SK-N-SH treated with all-trans-retinoic acid at 6 μM for 48 hours (cell line): ENCODE results near the gene GPC3.

Experiments used
- ATAC-seq: fragments of 200-7000 bp; cut with Tn5 transposase; 3 replicates; pipeline ENCODE4 v1.9.1; 2020; ENCODE audit warnings: mild to moderate bottlenecking, moderate library complexity
- BACH2 ChIP-seq: fragments of 250-450 bp; sonication (Bioruptor Pico); IDR thresholded peaks from 2 replicates; pipeline ENCODE4 v1.9.0; 2021; ENCODE audit warnings: mild to moderate bottlenecking, borderline replicate concordance
- CSDC2 ChIP-seq: fragments of 250-450 bp; sonication (Bioruptor Pico); IDR thresholded peaks from 2 replicates; pipeline ENCODE4 v1.5.0; 2020; ENCODE audit warnings: mild to moderate bottlenecking, moderate library complexity
- ESRRG ChIP-seq: fragments of 250-450 bp; sonication (Bioruptor Pico); IDR thresholded peaks from 2 replicates; pipeline ENCODE4 v1.6.1; 2021; ENCODE audit warnings: mild to moderate bottlenecking
- GLIS3 ChIP-seq: fragments of 250-450 bp; sonication (Bioruptor Pico); IDR thresholded peaks from 2 replicates; pipeline ENCODE4 v1.5.0; 2020; ENCODE audit warnings: mild to moderate bottlenecking, moderate library complexity
- ISL1 ChIP-seq: fragments of 250-450 bp; sonication (Bioruptor Pico); IDR thresholded peaks from 2 replicates; pipeline ENCODE4 v2.1.2; 2022; ENCODE audit warnings: mild to moderate bottlenecking, moderate library complexity
- OSR1 ChIP-seq: fragments of 250-450 bp; sonication (Bioruptor Pico); IDR thresholded peaks from 2 replicates; pipeline ENCODE4 v1.8.0; 2022; ENCODE audit warnings: moderate library complexity, mild to moderate bottlenecking, inconsistent platforms
- PPARA ChIP-seq: fragments of 250-450 bp; sonication (Bioruptor Pico); IDR thresholded peaks from 2 replicates; pipeline ENCODE4 v1.5.0; 2020; ENCODE audit warnings: mild to moderate bottlenecking, borderline replicate concordance
- RARB ChIP-seq: fragments of 250-450 bp; sonication (Bioruptor Pico); IDR thresholded peaks from 2 replicates; pipeline ENCODE4 v1.8.0; 2021; ENCODE audit warnings: mild to moderate bottlenecking, moderate library complexity
- SNAI2 ChIP-seq: fragments of 250-450 bp; sonication (Bioruptor Pico); IDR thresholded peaks from 2 replicates; pipeline ENCODE4 v1.5.0; 2020; ENCODE audit warnings: mild to moderate bottlenecking, moderate library complexity
- TCF4 ChIP-seq: fragments of 250-450 bp; sonication (Bioruptor Pico); IDR thresholded peaks from 2 replicates; pipeline ENCODE4 v1.8.0; 2021; ENCODE audit warnings: mild to moderate bottlenecking, moderate library complexity, borderline replicate concordance
- TOX ChIP-seq: fragments of 250-450 bp; sonication (Bioruptor Pico); IDR thresholded peaks from 2 replicates; pipeline ENCODE4 v1.8.0; 2021; ENCODE audit warnings: mild to moderate bottlenecking, moderate library complexity, borderline replicate concordance
- ZC3H10 ChIP-seq: fragments of 250-450 bp; sonication (Bioruptor Pico); IDR thresholded peaks from 2 replicates; pipeline ENCODE4 v1.5.1; 2021; ENCODE audit warnings: mild to moderate bottlenecking, moderate library complexity
- ZFP3 ChIP-seq: fragments of 250-450 bp; sonication (Bioruptor Pico); IDR thresholded peaks from 2 replicates; pipeline ENCODE4 v1.5.0; 2020; ENCODE audit warnings: mild to moderate bottlenecking, moderate library complexity
- ZFP30 ChIP-seq: fragments of 450-650 bp; formaldehyde crosslinking; IDR thresholded peaks from 2 replicates; pipeline ENCODE4 v1.5.0; 2022; ENCODE audit warnings: mild to moderate bottlenecking, moderate library complexity
- ZNF565 ChIP-seq: fragments of 450-650 bp; formaldehyde crosslinking; conservative IDR thresholded peaks from 2 replicates; pipeline ENCODE4 v1.5.0; 2020; ENCODE audit warnings: low read depth, mild to moderate bottlenecking, moderate library complexity
- ZNF8 ChIP-seq: fragments of 450-650 bp; formaldehyde crosslinking; IDR thresholded peaks from 2 replicates; pipeline ENCODE4 v1.5.0; 2020; ENCODE audit warnings: mild to moderate bottlenecking, moderate library complexity
- TF ChIP-seq, protein P1 (sequence below): fragments of 250-450 bp; sonication (Bioruptor Pico); IDR thresholded peaks from 2 replicates; pipeline ENCODE4 v1.5.0; 2020; ENCODE audit warnings: mild to moderate bottlenecking, moderate library complexity
- TF ChIP-seq, protein P2 (sequence below): fragments of 250-450 bp; sonication (Bioruptor Pico); IDR thresholded peaks from 2 replicates; pipeline ENCODE4 v1.8.0; 2021; ENCODE audit warnings: low read depth, mild to moderate bottlenecking, moderate library complexity, borderline replicate concordance
- TF ChIP-seq, protein P3 (sequence below): fragments of 250-450 bp; sonication (Bioruptor Pico); IDR thresholded peaks from 2 replicates; pipeline ENCODE4 v1.8.0; 2020; ENCODE audit warnings: mild to moderate bottlenecking, moderate library complexity, borderline replicate concordance
- TF ChIP-seq, protein P4 (sequence below): fragments of 250-450 bp; sonication (Bioruptor Pico); IDR thresholded peaks from 2 replicates; pipeline ENCODE4 v1.5.1; 2021; ENCODE audit warnings: mild to moderate bottlenecking, moderate library complexity
- TF ChIP-seq, protein P5 (sequence below): fragments of 250-450 bp; sonication (Bioruptor Pico); IDR thresholded peaks from 2 replicates; pipeline ENCODE4 v1.5.1; 2020; ENCODE audit warnings: low read depth, mild to moderate bottlenecking, moderate library complexity

Gene GPC3

DNA sequence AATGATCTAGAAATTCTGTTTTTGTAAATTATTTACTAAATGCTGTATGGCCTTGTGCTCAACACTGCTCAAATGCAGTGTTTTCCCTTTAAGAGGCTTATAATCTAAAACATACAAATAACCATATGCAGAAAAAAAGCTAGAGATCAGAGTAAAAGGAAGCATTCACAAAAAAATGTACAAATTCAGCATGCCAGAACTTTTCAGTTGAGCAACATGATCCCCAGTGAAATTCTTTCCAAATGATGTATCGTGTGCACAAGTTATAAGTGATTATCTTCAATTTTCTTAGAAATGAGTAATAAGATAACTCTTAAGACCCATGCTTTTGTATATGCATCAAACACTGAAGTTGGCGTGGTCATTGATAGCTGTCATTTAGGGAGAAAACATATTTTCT, 5.0 kb downstream of the GPC3 start:
- TF ChIP-seq TOX (CRISPR knock-in tag) (no peak), ZC3H10 (no peak), GLIS3 (CRISPR knock-in tag) (no peak), RARB (CRISPR knock-in tag) (no peak), OSR1 (no peak), ISL1 (CRISPR knock-in tag) (no peak), ESRRG (CRISPR knock-in tag) (no peak), ZNF565 (CRISPR knock-in tag) (no peak), ZFP3 (CRISPR knock-in tag) (no peak), TCF4 (CRISPR knock-in tag) (no peak), ZNF8 (CRISPR knock-in tag) (no peak), PPARA (no peak), BACH2 (no peak), ZFP30 (CRISPR knock-in tag) (no peak)
- TF ChIP-seq, protein P1, sequence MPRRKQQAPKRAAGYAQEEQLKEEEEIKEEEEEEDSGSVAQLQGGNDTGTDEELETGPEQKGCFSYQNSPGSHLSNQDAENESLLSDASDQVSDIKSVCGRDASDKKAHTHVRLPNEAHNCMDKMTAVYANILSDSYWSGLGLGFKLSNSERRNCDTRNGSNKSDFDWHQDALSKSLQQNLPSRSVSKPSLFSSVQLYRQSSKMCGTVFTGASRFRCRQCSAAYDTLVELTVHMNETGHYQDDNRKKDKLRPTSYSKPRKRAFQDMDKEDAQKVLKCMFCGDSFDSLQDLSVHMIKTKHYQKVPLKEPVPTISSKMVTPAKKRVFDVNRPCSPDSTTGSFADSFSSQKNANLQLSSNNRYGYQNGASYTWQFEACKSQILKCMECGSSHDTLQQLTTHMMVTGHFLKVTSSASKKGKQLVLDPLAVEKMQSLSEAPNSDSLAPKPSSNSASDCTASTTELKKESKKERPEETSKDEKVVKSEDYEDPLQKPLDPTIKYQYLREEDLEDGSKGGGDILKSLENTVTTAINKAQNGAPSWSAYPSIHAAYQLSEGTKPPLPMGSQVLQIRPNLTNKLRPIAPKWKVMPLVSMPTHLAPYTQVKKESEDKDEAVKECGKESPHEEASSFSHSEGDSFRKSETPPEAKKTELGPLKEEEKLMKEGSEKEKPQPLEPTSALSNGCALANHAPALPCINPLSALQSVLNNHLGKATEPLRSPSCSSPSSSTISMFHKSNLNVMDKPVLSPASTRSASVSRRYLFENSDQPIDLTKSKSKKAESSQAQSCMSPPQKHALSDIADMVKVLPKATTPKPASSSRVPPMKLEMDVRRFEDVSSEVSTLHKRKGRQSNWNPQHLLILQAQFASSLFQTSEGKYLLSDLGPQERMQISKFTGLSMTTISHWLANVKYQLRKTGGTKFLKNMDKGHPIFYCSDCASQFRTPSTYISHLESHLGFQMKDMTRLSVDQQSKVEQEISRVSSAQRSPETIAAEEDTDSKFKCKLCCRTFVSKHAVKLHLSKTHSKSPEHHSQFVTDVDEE (CRISPR knock-in tag): no peak
- TF ChIP-seq, protein P2, sequence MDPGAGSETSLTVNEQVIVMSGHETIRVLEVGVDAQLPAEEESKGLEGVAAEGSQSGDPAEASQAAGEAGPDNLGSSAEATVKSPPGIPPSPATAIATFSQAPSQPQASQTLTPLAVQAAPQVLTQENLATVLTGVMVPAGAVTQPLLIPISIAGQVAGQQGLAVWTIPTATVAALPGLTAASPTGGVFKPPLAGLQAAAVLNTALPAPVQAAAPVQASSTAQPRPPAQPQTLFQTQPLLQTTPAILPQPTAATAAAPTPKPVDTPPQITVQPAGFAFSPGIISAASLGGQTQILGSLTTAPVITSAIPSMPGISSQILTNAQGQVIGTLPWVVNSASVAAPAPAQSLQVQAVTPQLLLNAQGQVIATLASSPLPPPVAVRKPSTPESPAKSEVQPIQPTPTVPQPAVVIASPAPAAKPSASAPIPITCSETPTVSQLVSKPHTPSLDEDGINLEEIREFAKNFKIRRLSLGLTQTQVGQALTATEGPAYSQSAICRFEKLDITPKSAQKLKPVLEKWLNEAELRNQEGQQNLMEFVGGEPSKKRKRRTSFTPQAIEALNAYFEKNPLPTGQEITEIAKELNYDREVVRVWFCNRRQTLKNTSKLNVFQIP: no peak
- TF ChIP-seq, protein P3, sequence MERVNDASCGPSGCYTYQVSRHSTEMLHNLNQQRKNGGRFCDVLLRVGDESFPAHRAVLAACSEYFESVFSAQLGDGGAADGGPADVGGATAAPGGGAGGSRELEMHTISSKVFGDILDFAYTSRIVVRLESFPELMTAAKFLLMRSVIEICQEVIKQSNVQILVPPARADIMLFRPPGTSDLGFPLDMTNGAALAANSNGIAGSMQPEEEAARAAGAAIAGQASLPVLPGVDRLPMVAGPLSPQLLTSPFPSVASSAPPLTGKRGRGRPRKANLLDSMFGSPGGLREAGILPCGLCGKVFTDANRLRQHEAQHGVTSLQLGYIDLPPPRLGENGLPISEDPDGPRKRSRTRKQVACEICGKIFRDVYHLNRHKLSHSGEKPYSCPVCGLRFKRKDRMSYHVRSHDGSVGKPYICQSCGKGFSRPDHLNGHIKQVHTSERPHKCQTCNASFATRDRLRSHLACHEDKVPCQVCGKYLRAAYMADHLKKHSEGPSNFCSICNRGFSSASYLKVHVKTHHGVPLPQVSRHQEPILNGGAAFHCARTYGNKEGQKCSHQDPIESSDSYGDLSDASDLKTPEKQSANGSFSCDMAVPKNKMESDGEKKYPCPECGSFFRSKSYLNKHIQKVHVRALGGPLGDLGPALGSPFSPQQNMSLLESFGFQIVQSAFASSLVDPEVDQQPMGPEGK: no peak
- TF ChIP-seq, protein P4, sequence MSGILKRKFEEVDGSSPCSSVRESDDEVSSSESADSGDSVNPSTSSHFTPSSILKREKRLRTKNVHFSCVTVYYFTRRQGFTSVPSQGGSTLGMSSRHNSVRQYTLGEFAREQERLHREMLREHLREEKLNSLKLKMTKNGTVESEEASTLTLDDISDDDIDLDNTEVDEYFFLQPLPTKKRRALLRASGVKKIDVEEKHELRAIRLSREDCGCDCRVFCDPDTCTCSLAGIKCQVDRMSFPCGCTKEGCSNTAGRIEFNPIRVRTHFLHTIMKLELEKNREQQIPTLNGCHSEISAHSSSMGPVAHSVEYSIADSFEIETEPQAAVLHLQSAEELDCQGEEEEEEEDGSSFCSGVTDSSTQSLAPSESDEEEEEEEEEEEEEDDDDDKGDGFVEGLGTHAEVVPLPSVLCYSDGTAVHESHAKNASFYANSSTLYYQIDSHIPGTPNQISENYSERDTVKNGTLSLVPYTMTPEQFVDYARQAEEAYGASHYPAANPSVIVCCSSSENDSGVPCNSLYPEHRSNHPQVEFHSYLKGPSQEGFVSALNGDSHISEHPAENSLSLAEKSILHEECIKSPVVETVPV (CRISPR knock-in tag): no peak
- TF ChIP-seq, protein P5, sequence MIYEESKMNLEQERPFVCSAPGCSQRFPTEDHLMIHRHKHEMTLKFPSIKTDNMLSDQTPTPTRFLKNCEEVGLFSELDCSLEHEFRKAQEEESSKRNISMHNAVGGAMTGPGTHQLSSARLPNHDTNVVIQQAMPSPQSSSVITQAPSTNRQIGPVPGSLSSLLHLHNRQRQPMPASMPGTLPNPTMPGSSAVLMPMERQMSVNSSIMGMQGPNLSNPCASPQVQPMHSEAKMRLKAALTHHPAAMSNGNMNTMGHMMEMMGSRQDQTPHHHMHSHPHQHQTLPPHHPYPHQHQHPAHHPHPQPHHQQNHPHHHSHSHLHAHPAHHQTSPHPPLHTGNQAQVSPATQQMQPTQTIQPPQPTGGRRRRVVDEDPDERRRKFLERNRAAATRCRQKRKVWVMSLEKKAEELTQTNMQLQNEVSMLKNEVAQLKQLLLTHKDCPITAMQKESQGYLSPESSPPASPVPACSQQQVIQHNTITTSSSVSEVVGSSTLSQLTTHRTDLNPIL (CRISPR knock-in tag): no peak
- ATAC-seq: peak; percentile 72

DNA sequence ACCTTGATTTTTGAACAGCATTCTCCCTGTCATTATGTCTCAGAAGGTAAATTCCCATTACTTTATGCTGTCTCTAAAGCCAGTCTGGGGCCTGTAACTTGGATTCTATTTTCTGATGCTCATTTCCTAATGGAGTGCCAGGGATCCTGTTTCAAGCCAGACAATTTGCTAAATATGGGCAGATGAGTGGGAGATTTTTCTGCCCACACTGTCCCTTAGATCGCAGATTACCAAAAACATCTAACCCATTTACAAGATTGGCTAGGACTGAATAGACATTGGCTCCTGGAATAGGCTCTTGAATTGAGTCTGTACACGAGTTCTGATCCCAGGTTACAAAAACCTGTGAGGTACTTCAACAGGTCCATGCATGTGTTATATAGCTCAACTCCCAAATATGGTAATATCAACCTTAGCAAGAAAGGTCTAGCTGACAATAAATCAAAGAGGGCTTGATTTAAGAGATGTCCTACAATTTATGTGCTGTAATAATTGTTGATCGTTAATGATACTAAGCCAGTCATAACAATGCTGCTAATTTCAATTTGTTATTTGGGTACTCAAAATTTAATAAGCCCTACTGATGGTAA, 5.7 kb downstream of the GPC3 start:
- TF ChIP-seq, protein P5 (CRISPR knock-in tag): no peak
- TF ChIP-seq, protein P2: no peak
- TF ChIP-seq BACH2 (no peak), TCF4 (CRISPR knock-in tag) (no peak), ZNF8 (CRISPR knock-in tag) (no peak), CSDC2 (CRISPR knock-in tag) (no peak), ZC3H10 (no peak), SNAI2 (no peak), ESRRG (CRISPR knock-in tag) (no peak), ZFP30 (CRISPR knock-in tag) (no peak), TOX (CRISPR knock-in tag) (no peak), ISL1 (CRISPR knock-in tag) (no peak)
- TF ChIP-seq, protein P3: no peak
- TF ChIP-seq, all 23 proteins: peak for 0
- ATAC-seq: no peak
